ENCODE measurements around the gene GJA5.

DNA sequence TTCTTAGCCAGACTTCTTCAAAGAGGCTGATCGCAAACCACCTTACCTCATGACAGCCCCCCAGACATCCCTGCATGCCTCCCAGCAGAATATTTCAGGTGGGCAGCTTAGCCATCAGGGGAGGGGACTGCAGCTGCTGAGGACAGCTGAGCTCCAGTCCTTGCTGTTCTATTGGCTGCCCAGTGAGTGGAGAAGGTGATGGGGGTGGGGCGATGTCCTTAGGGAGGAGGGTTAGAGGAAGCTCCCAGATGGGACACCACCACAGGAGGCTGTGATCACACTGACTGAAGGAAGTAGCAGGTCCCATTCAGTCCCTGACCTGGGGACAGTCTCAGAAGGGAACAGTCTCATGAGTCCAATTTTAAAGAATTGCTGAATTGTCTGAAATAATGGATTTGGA lies 38.3 kb downstream of the GJA5 start:
- TF ChIP-seq, protein P1, sequence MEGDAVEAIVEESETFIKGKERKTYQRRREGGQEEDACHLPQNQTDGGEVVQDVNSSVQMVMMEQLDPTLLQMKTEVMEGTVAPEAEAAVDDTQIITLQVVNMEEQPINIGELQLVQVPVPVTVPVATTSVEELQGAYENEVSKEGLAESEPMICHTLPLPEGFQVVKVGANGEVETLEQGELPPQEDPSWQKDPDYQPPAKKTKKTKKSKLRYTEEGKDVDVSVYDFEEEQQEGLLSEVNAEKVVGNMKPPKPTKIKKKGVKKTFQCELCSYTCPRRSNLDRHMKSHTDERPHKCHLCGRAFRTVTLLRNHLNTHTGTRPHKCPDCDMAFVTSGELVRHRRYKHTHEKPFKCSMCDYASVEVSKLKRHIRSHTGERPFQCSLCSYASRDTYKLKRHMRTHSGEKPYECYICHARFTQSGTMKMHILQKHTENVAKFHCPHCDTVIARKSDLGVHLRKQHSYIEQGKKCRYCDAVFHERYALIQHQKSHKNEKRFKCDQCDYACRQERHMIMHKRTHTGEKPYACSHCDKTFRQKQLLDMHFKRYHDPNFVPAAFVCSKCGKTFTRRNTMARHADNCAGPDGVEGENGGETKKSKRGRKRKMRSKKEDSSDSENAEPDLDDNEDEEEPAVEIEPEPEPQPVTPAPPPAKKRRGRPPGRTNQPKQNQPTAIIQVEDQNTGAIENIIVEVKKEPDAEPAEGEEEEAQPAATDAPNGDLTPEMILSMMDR (IDR thresholded peaks at IDR 0.05): no peak
- no peak for TF ChIP-seq POLR2A (IDR thresholded peaks at IDR 0.05)
